Measurements from ENCODE around the gene FAM227B.
"Not testable (repeated sequence)": the region's sequence is repeated elsewhere in the genome, so short reads cannot be mapped to it uniquely, and the experiment has no call there.

The FAM227B gene

DNA sequence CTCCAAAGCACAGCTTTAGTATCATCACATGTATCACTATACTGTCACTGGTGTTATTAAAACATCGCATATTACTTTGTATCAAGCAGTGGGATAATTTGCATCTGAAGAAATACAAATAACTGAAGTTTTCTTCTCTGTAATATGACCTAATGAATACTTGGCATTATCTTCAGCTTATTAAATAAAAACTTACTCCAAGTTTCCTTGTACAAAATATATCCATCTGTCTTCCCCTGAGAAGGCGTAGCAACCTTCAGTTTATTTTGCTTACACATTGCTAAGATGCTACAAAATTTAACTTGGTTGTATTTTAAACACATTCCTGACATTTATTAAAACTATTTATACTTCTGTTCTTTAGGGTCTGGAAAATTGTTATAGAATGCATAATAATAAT, 183.9 kb downstream of the FAM227B start:
- FAIRE-seq: no peak

DNA sequence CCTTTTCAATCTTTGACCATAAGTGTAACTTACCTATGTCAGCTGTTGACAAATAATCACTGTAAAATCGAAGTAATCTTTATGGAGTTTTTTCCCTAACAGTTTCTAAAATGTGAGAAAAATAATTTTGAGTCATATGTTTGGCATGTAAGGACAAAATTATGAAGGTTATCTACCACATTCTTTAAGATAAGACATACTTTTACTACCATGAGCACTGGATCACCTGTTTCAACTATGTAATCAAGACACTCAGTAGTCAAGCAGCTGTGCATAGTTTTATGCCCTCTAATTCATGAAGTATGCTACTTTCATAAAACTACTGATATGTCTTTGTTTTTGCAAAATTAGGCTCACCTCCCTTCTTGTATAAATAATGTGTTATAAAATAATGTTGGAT, 185.4 kb downstream of the FAM227B start:
- FAIRE-seq: no peak

DNA sequence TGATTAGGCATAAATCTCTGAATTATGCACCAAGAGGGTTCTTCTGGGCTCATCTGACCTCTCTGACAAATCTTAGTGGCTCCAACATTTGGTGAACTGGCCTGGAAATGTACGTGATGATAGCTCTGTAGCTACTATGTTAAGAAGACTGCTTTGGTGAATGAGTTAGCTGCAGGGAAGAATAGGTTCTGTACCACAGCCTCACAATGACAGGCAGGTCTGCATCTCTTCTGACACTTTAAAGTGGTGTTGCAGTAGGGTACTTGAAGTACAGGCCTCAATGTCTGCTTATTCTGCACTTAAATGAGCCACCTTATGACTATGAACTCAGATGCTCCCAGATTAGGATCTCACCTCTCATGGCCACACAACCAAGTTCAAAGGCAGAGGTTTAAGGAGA, 190.6 kb downstream of the FAM227B start:
- FAIRE-seq: no peak

DNA sequence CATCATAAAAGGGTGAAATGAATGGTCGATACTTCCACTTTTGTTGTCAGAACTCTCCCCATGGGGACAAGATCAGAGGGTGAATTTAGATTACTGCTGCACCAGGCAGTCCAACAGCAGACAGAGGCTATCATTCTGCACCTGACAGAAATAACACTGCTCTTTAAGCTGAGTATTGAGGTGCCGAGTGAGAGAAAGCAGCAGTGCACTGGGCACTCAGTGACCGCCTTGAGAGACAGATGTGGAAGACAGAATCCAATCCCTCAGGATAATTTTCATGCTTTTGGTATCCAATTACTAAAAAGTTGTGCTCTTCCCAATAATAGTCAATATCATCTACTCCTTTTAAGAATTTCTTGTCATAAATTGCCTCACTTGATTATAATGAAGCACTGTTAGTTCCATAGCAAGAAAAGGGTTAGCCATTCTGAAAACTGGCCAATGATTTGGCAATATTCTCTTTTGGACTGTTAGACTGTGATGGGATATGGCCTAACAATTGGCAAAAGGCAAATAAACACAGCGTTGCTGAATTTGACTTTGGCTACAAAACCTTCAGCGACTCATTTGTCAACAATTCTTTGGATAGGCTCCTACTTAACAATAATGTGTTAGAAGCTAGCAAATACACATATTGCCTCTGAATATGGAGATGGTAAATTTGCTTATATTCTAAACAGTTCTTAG, 192.1 kb downstream of the FAM227B start:
- FAIRE-seq: no peak

DNA sequence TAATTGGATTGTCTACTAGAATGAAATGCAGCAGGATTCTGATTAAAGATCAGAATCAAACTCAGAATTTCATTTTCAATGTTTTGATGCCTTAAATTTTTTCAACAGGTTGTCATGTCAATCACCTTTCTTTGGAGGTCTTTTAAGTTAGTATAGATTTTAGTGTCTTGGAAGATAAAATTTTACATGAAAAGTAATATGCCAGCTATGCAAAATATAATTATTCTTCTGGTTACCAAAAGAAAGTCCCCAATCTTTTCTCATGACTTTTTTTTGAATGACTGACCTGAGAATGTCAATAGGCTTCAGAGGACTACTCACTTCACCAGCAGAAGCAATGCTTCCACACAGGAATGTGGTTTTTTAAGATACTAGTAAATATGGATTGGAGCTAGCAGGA, 193.2 kb downstream of the FAM227B start:
- FAIRE-seq: no peak

DNA sequence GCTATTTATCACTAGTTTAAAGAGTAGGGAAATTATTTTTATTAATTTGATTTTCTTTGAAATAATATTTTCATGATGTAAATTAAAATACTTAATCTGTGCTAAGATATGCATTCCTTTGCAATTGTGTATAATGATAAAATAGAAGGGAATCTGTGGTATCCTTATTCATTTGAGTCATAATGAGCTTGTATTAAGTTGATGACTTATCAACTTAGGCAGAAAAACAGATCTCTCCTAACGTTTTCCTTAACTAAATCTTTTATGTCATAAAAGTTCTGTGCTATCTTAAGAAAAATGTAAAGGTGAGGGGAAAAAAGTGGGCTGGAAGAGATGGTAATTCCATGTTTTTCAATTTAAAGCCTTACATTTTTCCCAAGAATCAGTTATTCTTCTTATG, 195.7 kb downstream of the FAM227B start:
- FAIRE-seq: no peak

DNA sequence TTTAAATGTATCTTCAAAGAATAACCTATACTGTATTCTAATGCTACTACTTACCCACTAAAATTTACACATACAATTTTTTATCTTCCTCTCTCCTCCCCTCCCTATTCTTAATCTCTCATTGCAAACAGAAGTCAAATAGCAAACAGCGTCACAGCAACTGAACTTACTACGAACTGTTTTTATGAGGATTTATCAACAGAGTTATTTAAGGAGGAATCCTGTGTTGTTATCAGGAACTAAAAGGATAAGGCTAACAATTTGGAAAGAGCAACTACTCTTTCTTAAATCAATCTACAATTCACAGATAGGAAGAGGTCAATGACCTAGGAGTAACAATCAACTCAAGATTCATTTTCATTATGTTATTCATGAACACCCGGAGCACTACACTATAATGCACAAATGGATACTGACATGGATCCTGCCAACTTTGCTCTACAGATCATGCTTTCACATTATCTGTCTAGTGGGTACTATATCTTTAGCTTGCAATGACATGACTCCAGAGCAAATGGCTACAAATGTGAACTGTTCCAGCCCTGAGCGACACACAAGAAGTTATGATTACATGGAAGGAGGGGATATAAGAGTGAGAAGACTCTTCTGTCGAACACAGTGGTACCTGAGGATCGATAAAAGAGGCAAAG, 196.6 kb downstream of the FAM227B start:
- FAIRE-seq: no peak

DNA sequence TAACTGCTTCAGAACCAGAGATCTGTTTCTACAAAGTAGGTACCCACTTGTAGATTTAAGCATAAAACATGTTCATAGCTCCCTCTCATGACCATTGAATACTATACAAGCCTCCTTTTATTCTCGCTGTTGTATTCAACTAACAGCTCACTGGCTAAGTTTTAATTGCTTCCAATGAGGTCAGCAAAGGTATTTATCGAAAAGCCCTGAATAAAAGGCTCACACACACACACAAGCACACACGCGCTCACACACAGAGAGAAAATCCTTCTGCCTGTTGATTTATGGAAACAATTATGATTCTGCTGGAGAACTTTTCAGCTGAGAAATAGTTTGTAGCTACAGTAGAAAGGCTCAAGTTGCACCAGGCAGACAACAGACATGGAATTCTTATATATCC, 197.6 kb downstream of the FAM227B start, which contains the start of gene FGF7:
FGF7 (plus strand) TSS at position 222 of the 400 bp plus-strand sequence. CDS start 1,056 bp downstream, outside the sequence.
- FAIRE-seq: no peak

DNA sequence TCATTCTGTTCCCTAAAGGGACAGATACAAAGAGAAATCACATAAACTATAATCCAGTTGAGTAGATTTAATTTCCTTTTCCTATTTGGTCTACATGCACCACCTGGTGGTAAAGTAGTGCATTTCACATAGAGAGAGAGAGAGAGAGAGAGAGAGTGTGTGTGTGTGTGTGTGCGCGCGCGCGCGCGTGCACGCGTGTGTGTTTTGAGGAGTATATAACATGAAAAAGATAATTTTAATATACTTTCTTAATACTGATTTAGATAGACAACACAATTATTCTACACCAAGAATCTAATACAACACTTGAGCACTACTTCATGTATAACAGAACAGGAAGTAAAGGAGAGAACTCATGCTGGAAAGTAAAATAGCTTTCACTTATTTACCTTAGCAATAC, 198.6 kb downstream of the FAM227B start:
- peak; percentile 78 for FAIRE-seq

DNA sequence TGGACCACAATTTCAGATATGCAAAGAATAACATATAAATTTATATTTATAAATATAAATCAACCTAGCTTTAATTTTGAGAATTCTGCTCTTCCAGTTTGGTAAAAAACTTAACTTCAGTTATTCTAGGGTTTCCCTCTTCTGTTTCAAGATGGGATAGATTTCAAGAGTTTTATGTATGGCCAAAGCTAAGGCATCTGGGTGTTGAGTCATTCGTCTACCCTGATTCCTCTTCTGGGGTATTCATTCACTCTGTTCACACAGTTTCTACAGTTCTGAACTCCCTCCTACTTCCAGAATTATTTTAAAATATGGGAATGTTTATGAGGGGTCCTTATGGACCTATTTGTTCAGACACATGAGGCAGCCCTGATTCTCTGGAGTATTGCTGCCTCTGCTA, 201.8 kb downstream of the FAM227B start:
- no peak for FAIRE-seq

DNA sequence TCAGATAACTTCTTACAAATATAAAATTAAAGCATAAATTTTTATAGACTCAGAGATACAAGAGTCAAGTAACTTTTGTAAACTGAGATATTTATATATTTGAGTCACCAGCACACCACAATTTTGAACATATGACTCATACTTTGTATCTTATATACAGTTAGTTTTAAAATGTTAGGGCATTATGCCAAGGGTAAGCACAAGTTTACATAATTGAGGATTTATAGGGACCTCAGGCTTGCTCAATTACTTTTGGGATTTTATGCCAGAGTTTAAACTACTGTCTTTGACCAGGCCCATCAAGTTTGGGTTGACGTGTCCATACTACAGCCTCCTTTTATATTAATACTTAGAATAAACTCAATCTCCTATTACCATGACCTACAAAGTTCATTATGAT, 205.0 kb downstream of the FAM227B start:
- FAIRE-seq: no peak

DNA sequence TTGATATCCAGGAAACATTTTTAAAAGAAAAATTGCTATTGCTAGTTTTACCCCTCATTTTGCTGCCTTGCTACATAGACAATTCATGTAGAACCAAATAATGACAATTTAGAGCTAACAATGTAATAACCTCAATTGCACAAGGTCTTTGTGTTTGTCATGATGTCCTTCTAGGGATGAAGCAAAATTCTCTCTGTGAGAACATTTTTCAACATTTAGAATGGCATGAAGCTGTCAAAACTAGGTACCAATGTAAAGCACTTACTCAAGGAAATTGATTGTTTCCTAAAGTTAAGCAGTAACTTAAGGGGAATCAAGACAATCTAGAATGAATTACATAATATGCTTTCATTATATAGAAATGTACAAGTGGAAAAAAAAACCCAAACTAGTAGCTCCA, 205.5 kb downstream of the FAM227B start:
- no peak for FAIRE-seq

DNA sequence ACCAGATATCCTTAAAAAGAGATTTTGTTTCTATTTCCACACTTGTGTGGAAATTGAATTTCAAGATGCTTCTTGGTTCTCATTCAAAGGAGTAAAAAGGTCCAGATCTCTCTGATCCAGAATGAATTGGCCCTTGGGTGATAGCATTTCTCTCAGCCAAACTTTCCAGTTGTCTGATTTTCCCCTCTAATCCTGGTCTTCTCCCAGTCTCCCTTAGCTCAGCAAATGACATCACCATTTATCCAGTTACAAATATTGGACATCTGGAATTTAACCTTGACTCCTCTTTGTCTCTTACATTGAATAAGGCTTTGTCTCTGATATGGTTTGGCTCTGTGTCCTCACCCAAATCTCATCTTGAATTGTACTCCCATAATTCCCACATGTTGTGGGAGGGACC, 207.8 kb downstream of the FAM227B start:
- no peak for FAIRE-seq

DNA sequence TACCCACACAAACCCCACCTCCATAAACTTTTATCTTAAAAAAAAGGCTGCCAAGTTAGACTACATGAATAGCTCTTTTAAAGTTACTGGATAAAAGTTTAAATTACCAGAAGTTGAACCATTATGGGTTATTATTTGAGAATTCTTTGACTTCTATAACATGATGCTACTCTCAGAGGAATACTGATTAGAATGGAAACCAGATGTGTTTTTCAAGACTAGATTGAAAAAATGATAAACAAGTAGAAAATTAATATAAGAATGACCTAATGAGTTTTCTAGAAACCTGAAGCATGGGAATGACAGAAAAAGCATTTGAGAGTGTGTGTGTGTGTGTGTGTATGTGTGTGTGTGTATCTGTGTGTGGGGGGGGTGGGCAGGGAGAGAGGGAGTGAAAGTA, 210.0 kb downstream of the FAM227B start:
- FAIRE-seq: no peak

DNA sequence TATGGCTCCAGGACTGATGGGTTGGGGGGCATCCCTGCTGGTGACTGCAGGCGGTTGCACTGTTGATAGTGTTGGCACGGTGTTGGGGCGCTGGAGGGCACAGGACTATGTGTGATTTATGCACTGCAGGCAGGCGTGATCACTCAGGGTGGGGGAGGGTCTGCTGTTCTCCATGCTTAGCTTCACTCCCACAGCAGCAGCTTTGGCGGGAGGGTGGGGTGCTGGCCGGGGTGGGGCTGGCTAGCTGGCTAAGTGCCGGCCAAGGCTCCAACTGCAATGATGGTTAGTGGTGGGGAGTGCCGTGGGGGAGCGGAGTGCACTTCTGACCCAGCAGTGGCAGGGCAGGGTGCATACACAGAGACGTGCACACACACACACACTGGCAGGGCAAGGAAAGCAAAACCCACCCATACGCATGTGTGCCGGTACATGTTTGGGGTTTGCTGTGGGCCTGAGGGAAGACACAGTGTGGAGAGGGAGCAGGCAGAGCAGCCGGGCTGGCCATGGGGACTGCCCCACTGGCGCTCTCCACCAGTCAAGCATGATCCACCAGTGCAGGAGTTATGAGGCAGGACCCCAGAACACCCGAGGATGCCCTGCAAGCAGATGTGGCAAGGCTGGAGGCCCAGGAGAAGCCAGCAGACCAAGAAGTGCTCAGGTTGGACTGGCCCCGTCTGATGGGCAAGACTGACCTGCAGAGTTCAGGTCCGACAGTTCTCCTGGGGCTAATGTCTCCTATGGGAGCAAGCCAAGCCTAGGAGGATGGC, 214.1 kb downstream of the FAM227B start:
- no peak for FAIRE-seq

DNA sequence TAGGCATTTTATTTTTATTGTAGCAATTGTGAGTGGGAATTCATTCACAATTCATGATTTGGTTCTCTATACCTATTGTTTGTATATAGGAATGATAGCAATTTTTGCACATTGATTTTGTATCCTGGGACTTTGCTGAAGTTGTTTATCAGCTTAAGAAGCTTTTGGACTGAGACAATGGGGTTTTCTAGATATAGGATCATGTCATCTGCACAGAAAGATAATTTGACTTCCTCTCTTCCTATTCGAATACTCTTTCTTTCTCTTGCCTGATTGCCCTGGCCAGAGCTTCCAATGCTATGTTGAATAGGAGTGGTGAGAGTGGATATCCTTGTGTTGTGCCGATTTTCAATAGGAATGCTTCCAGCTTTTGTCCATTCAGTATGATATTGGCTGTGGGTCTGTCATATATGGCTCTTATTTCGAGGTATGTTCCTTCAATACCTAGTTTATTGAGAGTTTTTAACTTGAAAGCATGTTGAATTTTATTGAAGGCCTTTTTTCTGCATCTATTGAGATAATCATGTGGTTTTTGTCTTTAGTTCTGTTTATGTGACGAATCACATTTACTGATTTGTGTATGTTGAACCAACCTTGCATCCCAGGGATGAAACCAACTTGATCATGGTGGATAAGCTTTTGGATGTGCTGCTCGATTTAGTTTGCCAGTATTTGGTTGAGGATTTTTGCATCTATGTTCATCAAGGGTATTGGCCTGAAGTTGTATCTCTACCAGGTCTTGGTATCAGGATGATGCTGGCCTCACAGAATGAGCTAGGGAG, 217.9 kb downstream of the FAM227B start:
- FAIRE-seq: not testable (repeated sequence)

DNA sequence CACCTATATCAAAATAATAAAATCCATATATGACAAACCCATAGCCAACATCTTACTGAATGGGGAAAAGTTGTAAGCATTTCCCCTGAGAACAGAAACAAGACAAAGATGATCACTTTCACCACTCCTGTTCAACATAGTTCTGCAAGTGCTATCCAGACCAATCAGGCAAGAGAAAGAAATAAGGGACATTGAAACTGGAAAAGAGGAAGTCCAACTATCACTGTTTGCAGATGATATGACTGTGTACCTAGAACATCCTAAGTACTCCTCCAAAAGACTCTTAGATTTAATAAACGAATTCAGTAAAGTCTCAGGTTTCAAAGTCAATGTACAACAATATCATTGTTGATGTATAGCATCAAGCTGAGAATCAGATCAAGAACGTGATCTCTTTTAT, 233.1 kb downstream of the FAM227B start:
- no peak for FAIRE-seq

DNA sequence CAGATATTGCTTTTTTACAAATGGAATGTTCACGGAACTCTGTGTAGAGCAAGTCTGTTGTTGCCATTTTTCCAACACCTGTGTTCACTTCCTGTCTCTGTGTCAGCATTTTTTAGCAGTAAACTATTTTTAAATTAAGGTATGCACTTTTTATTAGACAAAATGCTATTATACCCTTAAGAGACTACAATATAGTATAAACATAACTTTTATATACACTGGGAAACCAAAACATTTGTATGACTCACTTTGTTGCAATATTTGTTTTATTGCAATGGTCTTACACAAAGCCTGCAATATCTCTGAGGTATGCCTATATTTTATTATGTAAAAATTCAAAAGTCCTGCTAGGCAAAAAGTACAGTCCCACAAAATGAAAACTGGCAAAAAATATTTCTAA, 237.4 kb downstream of the FAM227B start:
- no peak for FAIRE-seq

DNA sequence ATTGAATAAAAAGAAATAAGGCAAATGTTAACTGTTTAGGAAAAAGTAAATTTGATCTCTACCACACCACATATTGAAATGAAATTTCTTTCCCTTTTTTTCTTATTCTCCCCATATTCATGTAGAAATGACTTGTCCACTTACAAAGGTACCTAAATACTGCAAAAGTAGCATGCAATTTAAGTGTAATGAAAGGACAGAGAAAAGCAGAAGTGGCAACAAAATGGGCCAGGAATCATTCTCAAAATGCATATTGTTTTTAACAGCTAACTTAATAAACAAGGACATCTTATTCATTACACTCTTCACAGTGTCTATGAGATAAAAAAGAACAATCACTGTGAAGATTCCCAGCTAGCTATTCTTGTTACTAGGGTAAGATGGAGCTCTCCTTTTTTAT, 238.2 kb downstream of the FAM227B start:
- FAIRE-seq: no peak

DNA sequence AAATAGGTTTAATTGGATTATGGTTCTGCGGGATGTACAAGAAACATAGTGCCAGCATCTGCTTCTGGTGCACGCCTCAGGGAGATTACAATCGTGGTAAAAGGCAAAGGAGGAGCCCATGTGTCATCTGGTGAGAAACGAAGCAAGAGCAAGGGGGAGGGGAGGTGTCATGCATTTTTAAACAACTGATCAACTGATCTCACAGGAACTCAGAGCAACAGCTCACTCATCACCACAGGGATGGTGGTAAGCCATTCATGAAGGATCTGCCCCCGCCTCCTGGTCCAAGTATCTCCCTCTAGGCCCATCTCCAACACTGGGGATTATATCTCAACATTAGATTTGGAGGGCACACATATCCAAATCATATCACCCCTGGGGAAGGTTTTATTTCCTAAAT, 239.7 kb downstream of the FAM227B start:
- FAIRE-seq: no peak

DNA sequence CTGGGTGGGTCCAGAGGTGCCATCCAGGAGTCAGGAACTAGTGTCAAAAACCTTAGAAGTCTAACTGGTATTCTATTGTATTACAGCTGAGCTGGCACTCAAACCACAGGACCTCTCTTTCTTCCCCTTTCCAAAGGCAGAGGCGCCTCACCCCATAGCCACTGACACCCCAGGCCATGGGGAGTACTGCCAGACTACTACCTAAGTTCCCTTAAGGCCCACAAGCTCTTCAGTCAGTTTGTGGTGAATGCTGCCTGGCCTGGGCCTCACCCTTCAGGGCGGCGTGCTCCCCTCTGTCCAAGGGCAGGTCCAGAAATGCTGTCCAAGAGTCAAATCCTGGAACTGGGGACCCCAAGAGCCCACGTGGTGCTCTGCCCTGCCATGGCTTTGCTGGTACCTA, 240.6 kb downstream of the FAM227B start:
- no peak for FAIRE-seq

DNA sequence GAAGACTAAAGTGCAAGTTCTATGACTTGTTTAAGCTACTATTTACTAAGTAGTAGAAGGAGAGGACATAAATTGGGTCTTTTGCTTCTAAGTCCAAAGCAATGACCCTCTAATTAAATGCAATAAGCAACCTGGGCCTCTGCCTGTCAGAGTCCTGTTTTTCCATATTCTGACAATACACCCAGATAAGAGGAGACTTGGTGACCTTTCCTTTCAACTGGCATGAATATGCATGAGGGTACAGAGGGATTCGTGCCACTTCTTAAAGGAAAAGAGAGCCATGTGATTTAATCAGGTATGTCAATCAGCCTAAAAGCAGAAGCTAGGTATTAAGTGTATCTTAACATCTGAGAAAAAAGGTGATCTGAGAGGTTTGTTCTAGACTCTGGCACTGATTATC, 248.3 kb downstream of the FAM227B start:
- no peak for FAIRE-seq

DNA sequence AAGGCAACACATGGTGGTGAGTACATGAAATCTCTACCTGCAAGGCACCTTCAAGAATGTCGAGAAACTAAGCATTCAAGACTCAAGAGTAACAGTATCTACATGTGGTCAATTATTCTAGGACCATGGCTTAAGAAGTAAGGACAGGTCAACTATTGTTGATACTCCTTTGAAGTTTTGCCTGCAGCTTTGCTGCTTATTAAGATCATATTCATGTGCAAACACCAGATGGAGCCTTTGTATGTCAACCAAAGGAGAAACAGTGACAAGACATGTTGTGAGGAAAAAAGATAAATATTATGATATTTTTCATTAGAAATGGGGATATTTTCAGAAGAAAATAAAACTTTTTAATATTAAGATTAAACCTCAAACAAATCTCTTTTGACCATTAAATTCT, 249.8 kb downstream of the FAM227B start:
- no peak for FAIRE-seq
